Heart right ventricle (tissue), 16 donors: ENCODE measurements around the gene ELP5. TPM values are rescaled to one million over a fixed set of nuclear protein-coding genes. Genes with fewer than 3 reads are reported as not detected.

Source experiments
- ATAC-seq, 8 donors: fragments of 200-7000 bp; cut with Tn5 transposase; one replicate each; pipeline ENCODE4 v1.9.1; 2020; ENCODE audit warnings: mild to moderate bottlenecking in 8 of 8, moderate library complexity in 8 of 8, moderate number of reproducible peaks in 1 of 8
- DNase-seq, 2 donors: peaks; one replicate each; pipeline ENCODE4 v3.0.0-alpha.2; 2020
- H3K27ac ChIP-seq, 10 donors: fragments of 200-600 bp; sonication (generic) in 2 of 10; one replicate each; pipeline versions ENCODE4 v1.5.0 to v1.8.0; 2020 to 2022; ENCODE audit warnings: mild to moderate bottlenecking in 3 of 10
- H3K27me3 ChIP-seq, 7 donors: fragments of 200-600 bp; one replicate each; pipeline ENCODE4 v1.8.0; 2021 to 2022; ENCODE audit warnings: mild to moderate bottlenecking in 2 of 7
- H3K36me3 ChIP-seq, 9 donors: fragments of 200-600 bp; sonication (generic) in 1 of 9; one replicate each; pipeline versions ENCODE4 v1.5.0 to v1.8.0; 2020 to 2022; ENCODE audit warnings: mild to moderate bottlenecking in 2 of 9
- H3K4me1 ChIP-seq, 9 donors: fragments of 200-600 bp; sonication (generic) in 1 of 9; one replicate each; pipeline versions ENCODE4 v1.5.0 to v1.8.0; 2020 to 2022; ENCODE audit warnings: mild to moderate bottlenecking in 4 of 9
- H3K4me3 ChIP-seq, 10 donors: fragments of 200-600 bp; sonication (generic) in 2 of 10; one replicate each; pipeline versions ENCODE4 v1.5.0 to v1.8.0; 2020 to 2022; ENCODE audit warnings: mild to moderate bottlenecking in 7 of 10, moderate library complexity in 2 of 10
- H3K9me3 ChIP-seq, 11 donors: fragments of 200-600 bp in 10 of 11; sonication (generic) in 2 of 11; one replicate each; pipeline versions ENCODE4 v1.5.0 to v1.8.0; 2013 to 2022; ENCODE audit warnings: mild to moderate bottlenecking in 2 of 11, control low read depth in 1 of 11, moderate library complexity in 1 of 11
- WGBS, 2 donors: extraction: QIAGEN DNeasy Blood & Tissue Kit; methylation state at CpG; one replicate each; pipeline ENCODE4 v1.1.7; 2013; ENCODE audit warnings: inconsistent platforms in 1 of 2; 5-methylcytosine and 5-hydroxymethylcytosine counted together
- intact Hi-C, 10 donors: fragments of 100-400 bp; cut with DNase I; formaldehyde crosslinking; loops; one replicate each; pipeline versions ENCODE4 v1.11.1 to v1.14.2; 2022
- polyA plus RNA-seq, 2 donors: library from polyadenylated mRNA; stranded (reverse); fragments of 200-250 nt; gene quantifications; one replicate each; pipeline ENCODE4 v1.2.3, GENCODE V29; 2013
- total RNA-seq, 10 donors: library from RNA; stranded (reverse); fragmentation: NEBNext Ultra II Directional in 3 of 10; extraction: Animal tissue kit (Norgen Biotek cat#: 25700) in 3 of 10; gene quantifications; one replicate each; pipeline versions ENCODE4 v1.2.1 to v1.2.4, GENCODE V29; 2021 to 2023
- TF ChIP-seq, protein P1 (sequence below), 9 donors: fragments of 200-600 bp; sonication (generic) in 2 of 9; IDR thresholded peaks; one replicate each; pipeline versions ENCODE4 v1.5.0 to v1.8.0; 2021 to 2022; ENCODE audit warnings: antibody characterized with exemption in 9 of 9, mild to moderate bottlenecking in 5 of 9, moderate library complexity in 1 of 9
- donor health status: Arrhythmogenic right ventricular cardiomyopathy.
- donor health status: ischemic (EF 13 %, LVEDD 7.1; RV severe dilation, severe dysfunction).
- donor health status: healthy with polysubstance abuse.
- donor health status: DM: no; HTN: yes; CAD: no.
- donor health status: DM: no; HTN: no; CAD: no.
- donor health status: ischemic (EF 25% LVEDD 6.9; RV normal size, moderate dysfunction).
- donor health status: ischemic (EF 25% LVEDD 5.7; RV mildly dilated, moderate dysfunction).
- donor health status: healthy.
- donor health status: DM: yes; HTN: yes; CAD: no.
- donor health status: Ischemic cardiomyopathy.
- donor health status: ischemic (EF 35%, LVEDD 5.7; RV mildly dilated, moderate dysfunction).
- donor health status: nonischemic (EF 11% LVEDD 7.7; RV severe dilation, severe dysfunction).
- donor health status: DM: yes; HTN: yes; CAD: no.
- donor health status: PGD.
- donor health status: ischemic (EF 29% LVEDD 5.4; RV normal size, mild dysfunction).
- donor health status: nonischemic (EF 23%, LVEDD 6.1; RV moderate dilation, normal function).

Gene ELP5
- total and polyA plus RNA-seq, 12 donors, result 29.0 to 110 (median 52.1) TPM

DNA sequence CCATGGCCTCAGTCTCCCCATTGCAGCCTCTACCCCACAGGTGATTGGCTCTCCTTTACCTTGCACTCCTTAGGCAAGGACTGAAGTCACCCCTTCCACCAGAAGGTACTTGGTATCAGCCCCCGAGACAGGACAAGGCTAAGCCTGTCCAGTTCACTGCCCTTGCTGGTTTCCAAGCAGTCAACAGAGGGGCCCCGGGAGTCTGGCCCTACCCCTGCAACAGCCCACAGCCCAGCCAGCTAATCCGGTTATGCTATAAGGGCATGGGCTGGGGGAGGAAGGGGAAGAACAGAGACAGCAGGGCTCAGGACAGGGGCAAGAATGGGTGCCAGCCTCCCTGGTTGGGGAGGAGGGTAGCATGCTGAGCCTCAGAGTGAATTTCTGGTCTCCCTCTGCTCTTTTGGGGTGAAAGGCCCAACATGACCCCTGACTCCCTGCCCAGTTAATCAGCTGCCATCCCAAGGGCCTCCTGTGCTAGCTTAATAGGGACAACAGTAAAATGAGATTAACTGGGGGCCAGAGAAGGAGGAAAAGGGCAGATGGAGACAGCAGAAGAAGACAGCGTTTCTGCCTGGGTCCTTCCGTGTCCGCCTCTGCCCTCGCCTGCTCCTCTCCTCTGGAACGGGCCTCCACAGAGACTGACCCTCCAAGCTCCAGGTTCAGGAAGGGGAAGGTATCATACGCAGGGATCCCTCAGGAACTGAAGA lies 43.1 kb upstream of the ELP5 start:
- TF ChIP-seq, protein P1, sequence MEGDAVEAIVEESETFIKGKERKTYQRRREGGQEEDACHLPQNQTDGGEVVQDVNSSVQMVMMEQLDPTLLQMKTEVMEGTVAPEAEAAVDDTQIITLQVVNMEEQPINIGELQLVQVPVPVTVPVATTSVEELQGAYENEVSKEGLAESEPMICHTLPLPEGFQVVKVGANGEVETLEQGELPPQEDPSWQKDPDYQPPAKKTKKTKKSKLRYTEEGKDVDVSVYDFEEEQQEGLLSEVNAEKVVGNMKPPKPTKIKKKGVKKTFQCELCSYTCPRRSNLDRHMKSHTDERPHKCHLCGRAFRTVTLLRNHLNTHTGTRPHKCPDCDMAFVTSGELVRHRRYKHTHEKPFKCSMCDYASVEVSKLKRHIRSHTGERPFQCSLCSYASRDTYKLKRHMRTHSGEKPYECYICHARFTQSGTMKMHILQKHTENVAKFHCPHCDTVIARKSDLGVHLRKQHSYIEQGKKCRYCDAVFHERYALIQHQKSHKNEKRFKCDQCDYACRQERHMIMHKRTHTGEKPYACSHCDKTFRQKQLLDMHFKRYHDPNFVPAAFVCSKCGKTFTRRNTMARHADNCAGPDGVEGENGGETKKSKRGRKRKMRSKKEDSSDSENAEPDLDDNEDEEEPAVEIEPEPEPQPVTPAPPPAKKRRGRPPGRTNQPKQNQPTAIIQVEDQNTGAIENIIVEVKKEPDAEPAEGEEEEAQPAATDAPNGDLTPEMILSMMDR (IDR thresholded peaks at IDR 0.05), result no peak
- Histone ChIP-seq H3K27ac (no peak overlapping the region), H3K27me3 (no peaks in the 10 kb centered on the region), H3K4me1 (peaks cover 2 to 29% (median 14%) of the 10 kb centered on the region in 9 donors), H3K9me3 (no peaks in the 10 kb centered on the region), H3K4me3 (no peak overlapping the region), H3K36me3 (peaks cover 0 to under 1% (median 0%) of the 10 kb centered on the region in 9 donors)
- no peak for ATAC-seq
- intact Hi-C loops, result no loop called here
- DNase-seq, result no peak
- WGBS, 2 donors, result 84 to 90% methylated on average over 9 of the region's 9 CpGs

DNA sequence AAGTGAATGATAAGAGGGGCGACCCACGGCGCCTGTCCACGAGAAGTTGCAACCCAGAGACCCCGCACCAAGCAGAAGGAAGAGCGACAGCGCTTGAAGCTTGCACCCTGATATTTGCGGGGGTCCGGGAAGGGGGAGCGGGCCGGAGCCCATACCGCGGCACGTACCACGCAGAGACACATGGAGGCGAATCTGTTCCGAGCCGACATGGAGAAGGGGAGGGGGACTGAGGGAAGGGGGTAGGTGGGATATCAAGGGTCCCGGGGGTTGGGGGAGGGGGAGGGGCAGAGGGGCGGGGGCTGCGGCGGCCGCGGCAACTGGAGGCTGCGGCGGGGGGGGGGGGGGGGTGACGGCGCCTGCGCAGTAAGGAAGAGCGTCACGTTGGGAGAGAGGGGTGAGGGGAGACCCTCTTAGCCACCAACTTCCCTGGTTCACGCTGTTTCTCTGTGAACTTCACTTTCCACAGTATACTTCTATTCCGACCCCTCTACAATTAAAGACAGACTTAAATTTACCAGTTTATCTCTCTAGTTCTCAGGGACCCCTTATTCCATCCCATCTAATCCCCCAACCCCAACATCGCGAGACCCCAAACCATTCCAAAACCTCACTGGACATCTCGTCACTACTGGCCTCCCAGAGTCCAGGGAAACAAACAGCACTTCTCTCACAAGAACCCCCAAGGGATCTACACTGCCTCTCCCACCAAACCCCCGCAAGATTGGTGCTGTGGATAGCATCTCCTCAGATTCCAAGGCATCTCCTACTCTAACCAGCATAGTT lies 40.3 kb upstream of the ELP5 start:
- no peaks in the 10 kb centered on the region for H3K27me3 ChIP-seq
- H3K9me3 ChIP-seq, result no peaks in the 10 kb centered on the region
- ATAC-seq (no peak), DNase-seq (no peak)
- intact Hi-C loops, result no loop called here
- TF ChIP-seq, protein P1 (IDR thresholded peaks at IDR 0.05), result no peak
- H3K4me3 ChIP-seq, result peak overlapping the region in 4 of 10 donors; percentile 7 to 30 (median 12)
- WGBS, 2 donors, result 44 to 49% methylated on average over 24 to 37 of the region's 37 CpGs
- no peaks in the 10 kb centered on the region for H3K36me3 ChIP-seq
- H3K4me1 ChIP-seq, result peaks cover 4 to 36% (median 28%) of the 10 kb centered on the region in 9 donors
- no peak overlapping the region for H3K27ac ChIP-seq

DNA sequence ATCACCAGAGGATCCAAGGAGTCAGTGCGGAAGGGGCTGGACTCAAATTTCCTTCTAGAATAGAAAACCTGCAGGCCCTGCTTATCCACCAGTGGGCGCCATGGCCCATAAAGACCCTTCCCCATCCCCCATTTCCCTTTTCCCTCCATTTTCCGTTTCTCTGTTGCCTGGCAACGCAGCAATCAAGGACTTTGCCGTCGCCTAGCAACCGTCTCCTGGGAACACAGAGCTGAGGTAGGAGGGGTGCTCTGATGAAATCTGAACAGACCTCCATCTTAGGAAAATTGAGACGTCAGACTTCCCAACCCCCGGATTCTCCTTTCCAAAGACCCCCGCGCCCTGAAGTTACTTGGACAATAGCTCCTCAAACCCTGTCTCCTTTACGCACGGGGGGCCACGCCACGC lies 38.1 kb upstream of the ELP5 start:
- Histone ChIP-seq H3K9me3 (no peaks in the 10 kb centered on the region), H3K27ac (peak overlapping the region in 7 of 10 donors; percentile 39 to 98 (median 68)), H3K27me3 (no peaks in the 10 kb centered on the region), H3K36me3 (no peaks in the 10 kb centered on the region), H3K4me1 (peaks cover 14 to 55% (median 46%) of the 10 kb centered on the region in 9 donors), H3K4me3 (peak overlapping the region; percentile 8 to 71 (median 60))
- WGBS, 2 donors, result 3 to 5% methylated on average over 15 of the region's 15 CpGs
- peak in 3 of 8 donors; percentile 0 to 1 (median 0) for ATAC-seq
- TF ChIP-seq, protein P1 (IDR thresholded peaks at IDR 0.05), result peak in 8 of 9 donors; percentile 22 to 56 (median 41)
- peak in 1 of 2 donors; percentile 78 for DNase-seq
- intact Hi-C loops, result loop anchor here in 2 of 10 donors (2.0 kb wide), 2 partner anchors 25 to 39 kb away; partner anchors contain the start of genes ELP5 (in 1 of the 2) and PHF23 (in 1 of the 2)
